HEK293 (cell line): ENCODE measurements around the gene RNU1-3.

Experiments
- HOXC10 ChIP-seq: sonication (generic); formaldehyde crosslinking; IDR thresholded peaks from 2 replicates; pipeline ENCODE4 v1.8.1; 2023; ENCODE audit warnings: mild to moderate bottlenecking, missing genetic modification reagents
- KLF7 ChIP-seq: fragments of 450-650 bp; formaldehyde crosslinking; IDR thresholded peaks from 2 replicates; pipeline ENCODE4 v1.5.1; 2016; ENCODE audit warnings: missing biosample characterization, missing genetic modification characterization, borderline replicate concordance
- SETDB1 ChIP-seq: IDR thresholded peaks from one replicate; pipeline ENCODE4 v1.6.1; 2017; ENCODE audit warnings: mild to moderate bottlenecking, low read length, moderate library complexity, mixed read lengths; ENCODE audit not compliant: insufficient read length
- ZBTB8A ChIP-seq: fragments of 450-650 bp; formaldehyde crosslinking; IDR thresholded peaks from 2 replicates; pipeline ENCODE4 v1.5.1; 2016; ENCODE audit warnings: missing biosample characterization, missing genetic modification characterization
- ZNF155 ChIP-seq: fragments of 450-650 bp; formaldehyde crosslinking; IDR thresholded peaks from 2 replicates; pipeline ENCODE4 v1.5.1; 2016; ENCODE audit warnings: missing biosample characterization, missing genetic modification characterization
- ZNF157 ChIP-seq: fragments of 450-650 bp; formaldehyde crosslinking; IDR thresholded peaks from 2 replicates; pipeline ENCODE4 v1.5.1; 2016; ENCODE audit warnings: missing biosample characterization, missing genetic modification characterization
- ZNF221 ChIP-seq: fragments of 450-650 bp; formaldehyde crosslinking; IDR thresholded peaks from 2 replicates; pipeline ENCODE4 v1.5.1; 2017; ENCODE audit warnings: missing biosample characterization, missing genetic modification characterization, borderline replicate concordance
- ZNF248 ChIP-seq: fragments of 450-650 bp; formaldehyde crosslinking; IDR thresholded peaks from 2 replicates; pipeline ENCODE4 v1.5.1; 2017; ENCODE audit warnings: missing biosample characterization, missing genetic modification characterization
- ZNF335 ChIP-seq: fragments of 450-650 bp; formaldehyde crosslinking; conservative IDR thresholded peaks from 2 replicates; pipeline ENCODE4 v1.5.1; 2016; ENCODE audit warnings: missing biosample characterization, missing genetic modification characterization
- ZNF354C ChIP-seq: fragments of 450-650 bp; formaldehyde crosslinking; IDR thresholded peaks from 2 replicates; pipeline ENCODE4 v1.5.1; 2016; ENCODE audit warnings: missing biosample characterization, missing genetic modification characterization, low read depth, borderline replicate concordance
- ZNF366 ChIP-seq: fragments of 450-650 bp; formaldehyde crosslinking; conservative IDR thresholded peaks from 2 replicates; pipeline ENCODE4 v1.5.1; 2016; ENCODE audit warnings: missing biosample characterization, missing genetic modification characterization
- ZNF394 ChIP-seq: fragments of 450-650 bp; formaldehyde crosslinking; IDR thresholded peaks from 2 replicates; pipeline ENCODE4 v1.5.1; 2016; ENCODE audit warnings: missing biosample characterization, missing genetic modification characterization, mild to moderate bottlenecking, moderate library complexity, borderline replicate concordance
- ZNF423 ChIP-seq: fragments of 450-650 bp; formaldehyde crosslinking; IDR thresholded peaks from 2 replicates; pipeline ENCODE4 v1.5.1; 2016; ENCODE audit warnings: missing biosample characterization, missing genetic modification characterization
- ZNF549 ChIP-seq: fragments of 450-650 bp; IDR thresholded peaks from 2 replicates; pipeline ENCODE4 v1.5.1; 2018; ENCODE audit warnings: missing biosample characterization, missing genetic modification characterization, mild to moderate bottlenecking, inconsistent platforms, moderate library complexity
- ZNF596 ChIP-seq: fragments of 450-650 bp; IDR thresholded peaks from 2 replicates; pipeline ENCODE4 v1.5.0; 2018; ENCODE audit warnings: missing biosample characterization, mild to moderate bottlenecking, missing genetic modification characterization, moderate library complexity
- ZNF600 ChIP-seq: fragments of 450-650 bp; formaldehyde crosslinking; IDR thresholded peaks from 2 replicates; pipeline ENCODE4 v1.5.1; 2016; ENCODE audit warnings: missing biosample characterization, missing genetic modification characterization
- ZNF610 ChIP-seq: fragments of 450-650 bp; formaldehyde crosslinking; IDR thresholded peaks from 2 replicates; pipeline ENCODE4 v1.5.1; 2016; ENCODE audit warnings: missing biosample characterization, missing genetic modification characterization, borderline replicate concordance
- ZNF747 ChIP-seq: fragments of 450-650 bp; formaldehyde crosslinking; IDR thresholded peaks from 2 replicates; pipeline ENCODE4 v1.5.1; 2016; ENCODE audit warnings: missing biosample characterization, missing genetic modification characterization
- ZSCAN16 ChIP-seq: fragments of 450-650 bp; formaldehyde crosslinking; IDR thresholded peaks from 2 replicates; pipeline ENCODE4 v1.5.1; 2016; ENCODE audit warnings: missing biosample characterization, missing genetic modification characterization
- TF ChIP-seq, protein P1 (sequence below): fragments of 450-650 bp; formaldehyde crosslinking; conservative IDR thresholded peaks from 2 replicates; pipeline ENCODE4 v1.5.1; 2016; ENCODE audit warnings: low read depth, missing biosample characterization, missing genetic modification characterization
- TF ChIP-seq, protein P2 (sequence below): fragments of 450-650 bp; formaldehyde crosslinking; IDR thresholded peaks from 2 replicates; pipeline ENCODE4 v1.5.1; 2016; ENCODE audit warnings: missing biosample characterization, missing genetic modification characterization
- TF ChIP-seq, protein P3 (sequence below): fragments of 450-650 bp; formaldehyde crosslinking; IDR thresholded peaks from 2 replicates; pipeline ENCODE4; 2016; ENCODE audit warnings: missing biosample characterization, missing genetic modification characterization
- TF ChIP-seq, protein P4 (sequence below): fragments of 450-650 bp; formaldehyde crosslinking; IDR thresholded peaks from 2 replicates; pipeline ENCODE4 v1.5.1; 2016; ENCODE audit warnings: missing biosample characterization, missing genetic modification characterization
- TF ChIP-seq, protein P5 (sequence below): fragments of 450-650 bp; formaldehyde crosslinking; IDR thresholded peaks from 2 replicates; pipeline ENCODE4 v1.5.1; 2016; ENCODE audit warnings: missing biosample characterization, missing genetic modification characterization
- TF ChIP-seq, protein P6 (sequence below): fragments of 450-650 bp; formaldehyde crosslinking; IDR thresholded peaks from 2 replicates; pipeline ENCODE4 v1.5.1; 2016; ENCODE audit warnings: missing biosample characterization, missing genetic modification characterization, low read depth

RNU1-3 gene

DNA sequence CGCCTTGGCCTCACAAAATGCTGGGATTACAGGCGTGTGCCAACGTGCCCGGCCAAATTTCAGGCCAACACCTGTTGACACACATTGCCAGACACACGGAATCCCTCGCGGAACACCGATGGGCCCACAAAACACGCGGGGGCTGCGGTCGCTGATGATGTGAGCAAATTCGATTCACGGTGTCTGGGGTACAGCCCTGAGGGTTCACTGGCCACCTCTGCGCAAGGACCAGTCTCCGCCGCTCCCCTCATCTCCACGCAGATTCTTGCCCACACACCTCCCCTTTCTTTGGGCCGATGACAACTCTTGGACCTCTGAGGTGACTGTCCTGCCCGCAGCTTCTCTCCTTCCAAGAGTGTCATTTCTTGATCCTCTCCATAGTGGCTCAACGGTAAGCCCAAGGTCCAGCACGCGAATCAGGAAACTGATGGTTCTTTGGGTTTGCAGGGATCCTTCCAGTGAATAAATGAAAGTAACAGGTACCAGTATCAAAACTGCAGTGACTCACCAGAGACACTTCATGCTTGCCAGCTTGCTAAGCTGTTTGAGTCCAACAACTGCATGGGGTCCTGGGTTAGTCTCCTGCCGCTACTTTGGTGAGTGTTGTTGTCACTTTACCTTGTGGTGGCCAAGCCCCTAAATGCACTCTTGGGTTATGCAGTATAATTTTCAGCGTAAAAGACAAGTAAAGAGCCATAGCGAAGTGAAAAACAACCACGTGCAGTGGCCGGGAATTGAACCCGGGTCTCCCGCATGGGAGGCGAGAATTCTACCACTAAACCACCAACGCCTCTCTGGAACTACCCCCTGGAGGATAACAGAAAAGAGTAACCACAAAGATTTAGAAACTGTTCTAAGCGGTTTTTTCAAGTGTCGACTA, 11.0 kb upstream of the RNU1-3 start (continued):
- TF ChIP-seq KLF7 (tag by site-specific recombination) (no peak), ZNF423 (tag by site-specific recombination) (no peak), ZNF157 (no peak), ZNF335 (tag by site-specific recombination) (no peak), ZNF155 (tag by site-specific recombination) (no peak), ZNF221 (tag by site-specific recombination) (no peak), ZNF610 (tag by site-specific recombination) (no peak), ZNF248 (no peak), ZNF549 (tag by site-specific recombination) (no peak), ZNF394 (peak; percentile 68; the same call in 1 of the 2 replicates), ZNF366 (tag by site-specific recombination) (peak; percentile 87), ZNF747 (no peak), ZNF596 (tag by site-specific recombination) (no peak), ZNF600 (peak; percentile 87), ZSCAN16 (tag by site-specific recombination) (no peak), HOXC10 (CRISPR knock-in tag) (no peak), SETDB1 (no peak), ZBTB8A (tag by site-specific recombination) (peak; percentile 30; the same call in 1 of the 2 replicates), ZNF354C (tag by site-specific recombination) (no peak)
- TF ChIP-seq, protein P1, sequence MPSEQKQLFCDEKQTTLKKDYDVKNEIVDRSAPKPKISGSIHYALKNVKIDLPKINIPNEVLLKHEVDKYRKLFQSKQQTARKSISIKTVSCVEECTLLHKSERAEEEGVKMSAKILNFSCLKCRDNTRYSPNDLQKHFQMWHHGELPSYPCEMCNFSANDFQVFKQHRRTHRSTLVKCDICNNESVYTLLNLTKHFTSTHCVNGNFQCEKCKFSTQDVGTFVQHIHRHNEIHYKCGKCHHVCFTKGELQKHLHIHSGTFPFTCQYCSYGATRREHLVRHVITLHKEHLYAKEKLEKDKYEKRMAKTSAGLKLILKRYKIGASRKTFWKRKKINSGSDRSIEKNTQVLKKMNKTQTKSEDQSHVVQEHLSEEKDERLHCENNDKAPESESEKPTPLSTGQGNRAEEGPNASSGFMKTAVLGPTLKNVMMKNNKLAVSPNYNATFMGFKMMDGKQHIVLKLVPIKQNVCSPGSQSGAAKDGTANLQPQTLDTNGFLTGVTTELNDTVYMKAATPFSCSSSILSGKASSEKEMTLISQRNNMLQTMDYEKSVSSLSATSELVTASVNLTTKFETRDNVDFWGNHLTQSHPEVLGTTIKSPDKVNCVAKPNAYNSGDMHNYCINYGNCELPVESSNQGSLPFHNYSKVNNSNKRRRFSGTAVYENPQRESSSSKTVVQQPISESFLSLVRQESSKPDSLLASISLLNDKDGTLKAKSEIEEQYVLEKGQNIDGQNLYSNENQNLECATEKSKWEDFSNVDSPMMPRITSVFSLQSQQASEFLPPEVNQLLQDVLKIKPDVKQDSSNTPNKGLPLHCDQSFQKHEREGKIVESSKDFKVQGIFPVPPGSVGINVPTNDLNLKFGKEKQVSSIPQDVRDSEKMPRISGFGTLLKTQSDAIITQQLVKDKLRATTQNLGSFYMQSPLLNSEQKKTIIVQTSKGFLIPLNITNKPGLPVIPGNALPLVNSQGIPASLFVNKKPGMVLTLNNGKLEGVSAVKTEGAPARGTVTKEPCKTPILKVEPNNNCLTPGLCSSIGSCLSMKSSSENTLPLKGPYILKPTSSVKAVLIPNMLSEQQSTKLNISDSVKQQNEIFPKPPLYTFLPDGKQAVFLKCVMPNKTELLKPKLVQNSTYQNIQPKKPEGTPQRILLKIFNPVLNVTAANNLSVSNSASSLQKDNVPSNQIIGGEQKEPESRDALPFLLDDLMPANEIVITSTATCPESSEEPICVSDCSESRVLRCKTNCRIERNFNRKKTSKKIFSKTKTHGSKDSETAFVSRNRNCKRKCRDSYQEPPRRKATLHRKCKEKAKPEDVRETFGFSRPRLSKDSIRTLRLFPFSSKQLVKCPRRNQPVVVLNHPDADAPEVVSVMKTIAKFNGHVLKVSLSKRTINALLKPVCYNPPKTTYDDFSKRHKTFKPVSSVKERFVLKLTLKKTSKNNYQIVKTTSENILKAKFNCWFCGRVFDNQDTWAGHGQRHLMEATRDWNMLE (tag by site-specific recombination): no peak
- TF ChIP-seq, protein P2, sequence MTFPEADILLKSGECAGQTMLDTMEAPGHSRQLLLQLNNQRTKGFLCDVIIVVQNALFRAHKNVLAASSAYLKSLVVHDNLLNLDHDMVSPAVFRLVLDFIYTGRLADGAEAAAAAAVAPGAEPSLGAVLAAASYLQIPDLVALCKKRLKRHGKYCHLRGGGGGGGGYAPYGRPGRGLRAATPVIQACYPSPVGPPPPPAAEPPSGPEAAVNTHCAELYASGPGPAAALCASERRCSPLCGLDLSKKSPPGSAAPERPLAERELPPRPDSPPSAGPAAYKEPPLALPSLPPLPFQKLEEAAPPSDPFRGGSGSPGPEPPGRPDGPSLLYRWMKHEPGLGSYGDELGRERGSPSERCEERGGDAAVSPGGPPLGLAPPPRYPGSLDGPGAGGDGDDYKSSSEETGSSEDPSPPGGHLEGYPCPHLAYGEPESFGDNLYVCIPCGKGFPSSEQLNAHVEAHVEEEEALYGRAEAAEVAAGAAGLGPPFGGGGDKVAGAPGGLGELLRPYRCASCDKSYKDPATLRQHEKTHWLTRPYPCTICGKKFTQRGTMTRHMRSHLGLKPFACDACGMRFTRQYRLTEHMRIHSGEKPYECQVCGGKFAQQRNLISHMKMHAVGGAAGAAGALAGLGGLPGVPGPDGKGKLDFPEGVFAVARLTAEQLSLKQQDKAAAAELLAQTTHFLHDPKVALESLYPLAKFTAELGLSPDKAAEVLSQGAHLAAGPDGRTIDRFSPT: peak; percentile 25; the same call in 1 of the 2 replicates
- TF ChIP-seq, protein P3, sequence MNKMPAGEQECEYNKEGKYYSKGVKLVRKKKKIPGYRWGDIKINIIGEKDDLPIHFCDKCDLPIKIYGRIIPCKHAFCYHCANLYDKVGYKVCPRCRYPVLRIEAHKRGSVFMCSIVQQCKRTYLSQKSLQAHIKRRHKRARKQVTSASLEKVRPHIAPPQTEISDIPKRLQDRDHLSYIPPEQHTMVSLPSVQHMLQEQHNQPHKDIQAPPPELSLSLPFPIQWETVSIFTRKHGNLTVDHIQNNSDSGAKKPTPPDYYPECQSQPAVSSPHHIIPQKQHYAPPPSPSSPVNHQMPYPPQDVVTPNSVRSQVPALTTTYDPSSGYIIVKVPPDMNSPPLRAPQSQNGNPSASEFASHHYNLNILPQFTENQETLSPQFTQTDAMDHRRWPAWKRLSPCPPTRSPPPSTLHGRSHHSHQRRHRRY: no peak
- TF ChIP-seq, protein P4, sequence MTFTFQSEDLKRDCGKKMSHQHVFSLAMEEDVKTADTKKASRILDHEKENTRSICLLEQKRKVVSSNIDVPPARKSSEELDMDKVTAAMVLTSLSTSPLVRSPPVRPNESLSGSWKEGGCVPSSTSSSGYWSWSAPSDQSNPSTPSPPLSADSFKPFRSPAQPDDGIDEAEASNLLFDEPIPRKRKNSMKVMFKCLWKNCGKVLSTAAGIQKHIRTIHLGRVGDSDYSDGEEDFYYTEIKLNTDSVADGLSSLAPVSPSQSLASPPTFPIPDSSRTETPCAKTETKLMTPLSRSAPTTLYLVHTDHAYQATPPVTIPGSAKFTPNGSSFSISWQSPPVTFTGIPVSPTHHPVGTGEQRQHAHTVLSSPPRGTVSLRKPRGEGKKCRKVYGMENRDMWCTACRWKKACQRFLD (tag by site-specific recombination): no peak
- TF ChIP-seq, protein P5, sequence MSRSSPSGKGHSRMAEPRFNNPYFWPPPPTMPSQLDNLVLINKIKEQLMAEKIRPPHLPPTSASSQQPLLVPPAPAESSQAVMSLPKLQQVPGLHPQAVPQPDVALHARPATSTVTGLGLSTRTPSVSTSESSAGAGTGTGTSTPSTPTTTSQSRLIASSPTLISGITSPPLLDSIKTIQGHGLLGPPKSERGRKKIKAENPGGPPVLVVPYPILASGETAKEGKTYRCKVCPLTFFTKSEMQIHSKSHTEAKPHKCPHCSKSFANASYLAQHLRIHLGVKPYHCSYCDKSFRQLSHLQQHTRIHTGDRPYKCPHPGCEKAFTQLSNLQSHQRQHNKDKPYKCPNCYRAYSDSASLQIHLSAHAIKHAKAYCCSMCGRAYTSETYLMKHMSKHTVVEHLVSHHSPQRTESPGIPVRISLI (tag by site-specific recombination): peak; percentile 82
- TF ChIP-seq, protein P6, sequence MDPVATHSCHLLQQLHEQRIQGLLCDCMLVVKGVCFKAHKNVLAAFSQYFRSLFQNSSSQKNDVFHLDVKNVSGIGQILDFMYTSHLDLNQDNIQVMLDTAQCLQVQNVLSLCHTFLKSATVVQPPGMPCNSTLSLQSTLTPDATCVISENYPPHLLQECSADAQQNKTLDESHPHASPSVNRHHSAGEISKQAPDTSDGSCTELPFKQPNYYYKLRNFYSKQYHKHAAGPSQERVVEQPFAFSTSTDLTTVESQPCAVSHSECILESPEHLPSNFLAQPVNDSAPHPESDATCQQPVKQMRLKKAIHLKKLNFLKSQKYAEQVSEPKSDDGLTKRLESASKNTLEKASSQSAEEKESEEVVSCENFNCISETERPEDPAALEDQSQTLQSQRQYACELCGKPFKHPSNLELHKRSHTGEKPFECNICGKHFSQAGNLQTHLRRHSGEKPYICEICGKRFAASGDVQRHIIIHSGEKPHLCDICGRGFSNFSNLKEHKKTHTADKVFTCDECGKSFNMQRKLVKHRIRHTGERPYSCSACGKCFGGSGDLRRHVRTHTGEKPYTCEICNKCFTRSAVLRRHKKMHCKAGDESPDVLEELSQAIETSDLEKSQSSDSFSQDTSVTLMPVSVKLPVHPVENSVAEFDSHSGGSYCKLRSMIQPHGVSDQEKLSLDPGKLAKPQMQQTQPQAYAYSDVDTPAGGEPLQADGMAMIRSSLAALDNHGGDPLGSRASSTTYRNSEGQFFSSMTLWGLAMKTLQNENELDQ (tag by site-specific recombination): no peak
